GM21528 (cell line): ENCODE measurements around the gene PVALB.
A peak's percentile ranks its signal among the peaks of the same experiment; 100 is the strongest.

ENCODE experiments used
- ATAC-seq: cut with Tn5 transposase; IDR thresholded peaks from one replicate; pipeline ENCODE4 v1.9.1; 2021; ENCODE audit warnings: mild to moderate bottlenecking, moderate library complexity; ENCODE audit not compliant: unreplicated experiment, low FRiP score

The PVALB gene

GRCh38 chr22:36816636-36817524, at the start of gene PVALB:
TSS of gene PVALB (minus strand) at chr22:36817035. CDS start at chr22:36817005, 30 bp downstream.
- ATAC-seq = no peak

GRCh38 chr22:36865346-36865745, 48.5 kb upstream of the PVALB start:
- no peak for ATAC-seq

GRCh38 chr22:36864454-36865215, 47.8 kb upstream of the PVALB start:
- ATAC-seq = no peak

GRCh38 chr22:36863979-36864378, 47.1 kb upstream of the PVALB start:
- ATAC-seq = no peak

- no peak for ATAC-seq
Measured at GRCh38 chr22:36863281-36863680, 46.4 kb upstream of the PVALB start.

GRCh38 chr22:36862251-36863242, 45.7 kb upstream of the PVALB start:
- ATAC-seq = no peak

- peak; percentile 68 for ATAC-seq
Measured at GRCh38 chr22:36860821-36861659, 44.2 kb upstream of the PVALB start, which contains the start of gene NCF4. TSS of gene NCF4 (plus strand) at chr22:36861006. CDS start at chr22:36861172, 166 bp downstream.

GRCh38 chr22:36860438-36860820, 43.6 kb upstream of the PVALB start:
- ATAC-seq = no peak

- no peak for ATAC-seq
Measured at GRCh38 chr22:36860017-36860416, 43.2 kb upstream of the PVALB start.

GRCh38 chr22:36858966-36859365, 42.1 kb upstream of the PVALB start:
- no peak for ATAC-seq

GRCh38 chr22:36858156-36858555, 41.3 kb upstream of the PVALB start:
- no peak for ATAC-seq

- no peak for ATAC-seq
Measured at GRCh38 chr22:36856792-36857135, 39.9 kb upstream of the PVALB start.

- ATAC-seq = no peak
Measured at GRCh38 chr22:36856121-36856791, 39.4 kb upstream of the PVALB start.

GRCh38 chr22:36855478-36855877, 38.6 kb upstream of the PVALB start:
- ATAC-seq = no peak

GRCh38 chr22:36853407-36854099, 36.7 kb upstream of the PVALB start:
- no peak for ATAC-seq

- ATAC-seq = no peak
Measured at GRCh38 chr22:36852056-36852973, 35.5 kb upstream of the PVALB start.

- ATAC-seq = no peak
Measured at GRCh38 chr22:36850682-36851081, 33.8 kb upstream of the PVALB start.
